HUDEP-2 (cell line): ENCODE measurements around the gene DUOXA1.
"Not testable (repeated sequence)": the region's sequence is repeated elsewhere in the genome, so short reads cannot be mapped to it uniquely, and the experiment has no call there.

Source experiments
- DNase-seq, 76 experiments: peaks; one replicate each; lab custom pipeline; 2025; ENCODE audit not compliant: unreplicated experiment in 76 of 76; lab: John Stamatoyannopoulos, UW

The DUOXA1 gene

GRCh38 chr15:45115312-45115820 lies 14.3 kb downstream of the DUOXA1 start:
- no peak for DNase-seq

DNA sequence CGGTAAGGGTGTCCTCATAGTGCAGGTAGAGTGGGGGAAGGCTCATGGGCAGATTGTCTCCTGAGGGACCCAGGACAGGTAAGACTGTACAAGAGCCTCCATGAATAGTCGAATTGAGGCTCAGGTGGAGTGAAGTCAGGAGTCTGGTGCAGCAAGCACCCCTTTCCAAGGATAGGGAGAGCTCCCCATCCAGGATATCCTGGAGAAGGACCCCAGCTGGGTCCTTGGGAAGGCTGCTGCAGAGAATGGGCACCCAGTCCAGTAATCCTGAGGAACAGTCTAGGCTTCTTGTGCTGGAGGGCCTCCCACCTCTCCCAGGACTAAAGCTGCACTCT lies 15.0 kb downstream of the DUOXA1 start:
- no peak for DNase-seq

DNA sequence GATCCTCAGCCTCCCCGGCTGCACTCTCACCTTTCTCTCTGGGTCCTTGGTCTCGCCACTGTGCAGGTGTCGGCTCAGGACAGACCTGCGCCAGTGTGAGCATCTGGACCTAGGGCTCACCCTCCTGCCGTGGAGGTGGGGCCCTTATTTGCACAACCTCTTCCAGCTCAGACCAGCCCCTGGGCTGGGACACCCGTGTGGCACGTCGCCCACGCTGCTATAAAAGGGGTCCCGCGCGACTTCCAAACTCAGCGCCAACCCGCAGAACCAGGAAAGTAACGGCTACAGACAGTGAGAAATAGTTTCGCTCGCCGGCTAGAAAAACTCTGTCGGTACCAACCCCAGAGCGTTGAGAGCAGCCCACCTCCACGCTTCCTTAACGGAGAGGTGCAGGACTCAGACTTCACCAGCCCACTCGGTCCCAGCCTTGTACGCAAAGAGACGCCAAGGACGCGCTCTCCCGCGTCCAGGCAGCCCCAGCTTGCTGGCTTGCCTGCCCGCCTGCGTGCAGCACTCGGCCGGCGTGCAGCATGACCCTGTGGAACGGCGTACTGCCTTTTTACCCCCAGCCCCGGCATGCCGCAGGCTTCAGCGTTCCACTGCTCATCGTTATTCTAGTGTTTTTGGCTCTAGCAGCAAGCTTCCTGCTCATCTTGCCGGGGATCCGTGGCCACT lies 15.5 kb downstream of the DUOXA1 start, which contains the start of the genes DUOX2 and DUOXA2:
DUOX2 (minus strand) TSS at position 97 of the 675 bp plus-strand sequence. CDS start 761 bp downstream, outside the sequence.
DUOXA2 (plus strand) TSS at position 251 of the 675 bp plus-strand sequence; CDS start at position 531, 280 bp downstream.
- DNase-seq = no peak

DNA sequence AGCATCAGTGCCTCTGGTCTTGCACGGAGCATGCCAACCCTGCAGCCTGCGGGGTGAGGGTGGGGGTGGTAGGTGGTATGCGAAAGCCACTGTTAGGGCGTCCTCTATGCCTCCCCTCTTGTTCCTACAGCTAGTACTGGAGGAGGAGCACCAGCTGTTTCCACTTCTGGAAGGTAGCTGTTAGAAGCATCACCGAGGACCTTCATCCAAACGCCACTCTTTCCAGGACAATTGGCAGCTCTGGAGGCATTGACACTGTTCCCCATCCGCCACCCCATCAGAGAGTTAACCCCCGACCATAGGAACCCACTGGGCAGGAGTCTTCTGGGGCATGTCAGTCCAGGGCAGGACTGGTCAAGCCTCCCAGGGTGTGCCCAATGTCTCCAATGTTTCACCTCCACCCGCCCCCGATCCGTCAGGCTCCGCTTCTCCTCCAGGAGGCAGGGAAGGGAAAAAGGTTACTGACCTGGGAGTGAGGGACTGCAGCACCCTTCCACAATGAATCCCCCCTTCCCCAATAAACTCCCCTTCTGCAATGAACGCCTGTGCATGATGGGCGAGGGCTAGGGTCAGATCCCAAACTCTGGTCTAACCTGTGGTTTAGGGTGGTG lies 16.2 kb downstream of the DUOXA1 start:
- no peak for DNase-seq

- no peak for DNase-seq
Measured at GRCh38 chr15:45112591-45113379, 16.9 kb downstream of the DUOXA1 start.

DNA sequence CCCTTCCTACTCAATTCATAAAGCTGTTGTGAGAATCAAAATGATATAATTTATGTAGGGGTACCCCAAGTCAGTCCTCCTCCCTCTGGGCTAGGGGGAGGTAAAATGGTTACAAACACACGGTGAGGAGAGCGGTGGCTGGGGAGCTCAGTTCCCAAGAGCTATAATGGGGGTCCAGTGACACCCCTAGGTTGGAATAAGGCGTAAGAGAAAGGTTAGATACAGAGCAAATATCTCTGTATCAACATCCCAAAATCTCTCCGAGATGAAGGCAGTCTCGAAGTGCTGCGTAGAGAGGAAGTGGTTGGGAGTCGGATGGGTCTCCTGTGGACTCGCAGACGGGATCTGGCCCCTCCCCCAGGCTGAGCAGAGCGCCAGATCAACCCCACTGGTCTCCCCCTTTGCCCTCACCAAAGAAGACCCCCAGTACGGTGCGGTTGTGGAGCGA lies 17.5 kb downstream of the DUOXA1 start:
- DNase-seq = no peak

DNA sequence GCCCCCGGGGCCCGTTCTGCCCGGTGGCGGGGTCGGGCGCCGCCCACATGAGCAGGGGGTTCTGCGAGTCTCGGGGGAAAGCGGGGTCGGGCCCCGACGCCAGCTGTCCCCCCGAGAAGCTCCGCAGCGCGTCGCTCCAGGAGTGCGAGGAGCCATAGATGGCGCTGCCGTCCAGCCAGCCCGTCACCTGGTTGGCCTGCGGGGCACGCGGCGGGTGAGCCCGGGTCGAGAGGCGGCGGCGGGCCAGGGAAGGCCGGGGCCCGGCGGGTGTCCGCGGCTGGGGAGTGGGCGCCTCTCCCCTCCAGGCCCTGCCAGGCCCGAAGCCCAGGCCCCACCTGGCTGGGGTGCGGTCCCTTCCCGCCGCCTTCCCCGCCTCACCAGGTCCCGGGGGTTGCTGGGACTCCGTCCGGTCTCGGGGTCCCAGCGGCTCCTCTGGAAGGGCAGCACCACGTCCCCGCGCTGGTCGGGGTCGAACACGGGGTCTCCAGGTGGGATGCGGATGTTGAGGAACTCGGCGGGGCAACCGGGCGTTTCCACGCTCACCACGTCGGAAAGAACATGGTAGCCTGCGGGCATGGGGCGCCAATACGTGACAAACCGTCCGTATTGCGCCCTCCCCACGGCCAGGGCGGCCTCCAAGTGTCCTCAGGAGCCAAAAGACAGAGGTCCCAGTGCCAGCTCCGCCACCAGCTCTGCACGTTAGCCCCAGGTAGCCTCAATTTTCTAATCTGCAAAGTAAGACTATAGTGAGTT lies 18.1 kb downstream of the DUOXA1 start:
- no peak for DNase-seq

GRCh38 chr15:45110256-45110820 lies 19.3 kb downstream of the DUOXA1 start:
- no peak for DNase-seq

DNA sequence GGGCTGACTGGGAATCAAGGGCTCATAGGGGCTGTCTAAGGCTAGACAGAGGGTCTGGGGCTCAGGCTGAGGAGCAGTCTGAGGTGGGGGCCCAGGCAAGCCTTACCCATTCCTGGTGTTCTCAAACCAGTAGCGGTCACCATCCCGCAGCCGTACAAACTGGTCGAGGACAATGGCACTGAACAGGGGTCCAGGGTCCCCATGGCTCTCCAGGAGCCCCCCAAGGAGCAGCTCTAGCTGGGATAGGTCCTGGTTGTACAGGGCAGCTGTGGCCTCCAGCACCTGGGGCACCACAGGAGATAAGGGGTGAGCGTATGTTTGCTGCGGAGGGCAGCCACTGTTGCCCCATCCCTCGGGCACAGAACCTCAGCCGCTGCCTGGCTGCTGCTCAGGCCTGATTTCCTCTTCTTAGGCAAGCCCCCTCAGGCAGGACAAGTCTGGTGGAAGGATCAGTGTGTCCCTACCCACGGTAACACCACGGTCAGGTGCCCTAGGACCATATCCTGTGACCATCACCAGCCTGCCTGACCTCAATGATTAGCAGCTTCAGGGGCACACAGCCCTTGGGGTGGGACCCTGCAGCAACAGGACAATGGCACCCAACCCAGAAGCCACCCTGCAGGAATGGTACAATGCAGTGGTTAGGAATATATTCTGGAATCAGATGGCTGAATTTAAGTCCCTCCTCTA lies 21.6 kb downstream of the DUOXA1 start:
- DNase-seq = no peak

- no peak for DNase-seq
Measured at GRCh38 chr15:45106002-45106790, 23.5 kb downstream of the DUOXA1 start.

DNA sequence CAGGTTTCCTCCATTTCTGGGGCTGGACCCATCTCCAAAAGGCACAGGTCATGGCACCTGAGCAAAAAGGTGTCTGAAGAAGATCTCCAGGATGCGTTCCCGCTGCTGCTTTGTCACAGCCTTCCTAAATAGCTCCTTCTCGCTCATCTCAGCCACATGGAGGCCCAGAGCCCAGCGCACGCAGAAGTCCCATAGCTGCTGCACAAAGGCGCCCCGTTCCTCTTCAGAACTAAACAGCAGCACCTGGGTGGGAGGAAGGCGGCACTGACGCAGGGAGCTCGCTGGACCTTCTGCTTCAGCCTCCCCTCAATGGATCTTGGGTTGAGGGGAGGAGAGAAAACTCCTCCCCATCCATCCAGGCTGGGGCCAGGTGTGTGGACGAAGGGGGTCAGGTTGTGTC lies 24.1 kb downstream of the DUOXA1 start:
- DNase-seq = no peak

- DNase-seq = not testable (repeated sequence)
Measured at GRCh38 chr15:45104170-45104569, 25.5 kb downstream of the DUOXA1 start.

- DNase-seq = no peak
Measured at GRCh38 chr15:45102226-45102625, 27.5 kb downstream of the DUOXA1 start.

- no peak for DNase-seq
Measured at GRCh38 chr15:45101749-45102148, 27.9 kb downstream of the DUOXA1 start.

DNA sequence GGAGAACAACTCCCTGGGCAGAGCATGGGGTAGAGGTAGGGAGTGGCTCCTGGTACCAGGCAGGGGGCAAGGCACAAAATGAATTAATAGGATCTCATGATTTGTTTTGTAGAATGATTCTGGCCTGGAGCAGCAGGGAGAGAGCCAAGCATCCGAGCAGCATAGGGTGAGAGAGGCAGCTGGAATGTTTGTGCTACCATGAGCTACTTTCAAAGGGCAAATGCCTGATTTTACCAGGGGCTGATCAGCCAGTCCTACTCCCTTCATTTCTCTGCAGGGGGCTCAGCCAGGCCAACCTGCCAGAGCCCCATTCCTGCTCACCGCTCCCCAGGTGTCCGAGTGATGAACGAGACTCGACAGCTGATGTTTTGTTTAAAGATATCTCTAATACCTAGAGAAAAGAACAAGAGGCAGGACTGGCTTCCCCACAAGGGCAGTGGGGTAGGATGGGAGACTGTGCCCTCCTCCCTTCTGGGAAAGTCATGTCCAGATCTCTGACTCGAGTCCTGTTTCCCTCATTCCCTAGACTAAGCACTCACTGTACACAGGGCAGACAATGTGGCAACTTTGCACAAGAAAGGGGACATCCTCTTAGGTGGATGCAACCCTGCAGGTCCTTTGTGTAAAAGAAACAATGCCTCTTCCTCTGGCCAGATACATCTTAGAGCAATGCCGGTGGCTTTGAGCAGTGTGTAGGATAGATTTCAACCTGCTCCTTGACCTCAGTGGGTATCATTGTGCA lies 28.6 kb downstream of the DUOXA1 start:
- no peak for DNase-seq

GRCh38 chr15:45099549-45100165 lies 30.0 kb downstream of the DUOXA1 start:
- DNase-seq = no peak

- DNase-seq = no peak
Measured at GRCh38 chr15:45097466-45097865, 32.2 kb downstream of the DUOXA1 start.

- DNase-seq = no peak
Measured at GRCh38 chr15:45095661-45096060, 34.0 kb downstream of the DUOXA1 start.
